ENCODE measurements around the gene LRMDA. TPM values are rescaled to one million over a fixed set of nuclear protein-coding genes. Genes with fewer than 3 reads are reported as not detected.

Gene LRMDA
- total RNA-seq, 1 experiment from 2014 or later, result not detected

GRCh38 chr10:75929630-75930161 is 498.3 kb downstream of the LRMDA start:
- intact Hi-C loops (cut with micrococcal nuclease; ENCODE audit: unreplicated experiment), result no loop called here
- POLR2A ChIA-PET (ENCODE audit: low non-redundant PET), result no interaction called here
- DNase-seq (ENCODE audit: low spot score), result no peak
- Histone ChIP-seq H3K27me3 (replicated peaks; ENCODE audit: insufficient read depth, low read depth, low read length, poor library complexity) (peaks cover 23% of the 10 kb centered on the region), H3K4me3 (ENCODE audit: low read depth, low read length, poor library complexity, severe bottlenecking) (no peak overlapping the region), H3K36me3 (ENCODE audit: insufficient read depth, low read length, poor library complexity, severe bottlenecking) (no peaks in the 10 kb centered on the region), H3K27ac (ENCODE audit: low read depth, low read length, poor library complexity, severe bottlenecking) (no peak overlapping the region), H3K4me1 (ENCODE audit: insufficient read depth, low read length, poor library complexity, severe bottlenecking) (no peaks in the 10 kb centered on the region), H3K9me3 (ENCODE audit: low read depth, low read length, poor library complexity, severe bottlenecking) (no peaks in the 10 kb centered on the region)
- no TSS peak for BruUV-seq (replicated peaks)
- CTCF ChIA-PET, result no interaction called here
- TF ChIP-seq CTCF (conservative IDR thresholded peaks at IDR 0.05; ENCODE audit: low read depth, low read length), result no peak
- no peak for TF ChIP-seq EZH2 (IDR thresholded peaks at IDR 0.05; ENCODE audit: borderline replicate concordance, low read depth, low read length, poor library complexity, severe bottlenecking)

GRCh38 chr10:75932921-75933320 is 501.5 kb downstream of the LRMDA start:
- no peaks in the 10 kb centered on the region for H3K4me1 ChIP-seq (ENCODE audit: insufficient read depth, low read length, poor library complexity, severe bottlenecking)
- H3K9me3 ChIP-seq (ENCODE audit: low read depth, low read length, poor library complexity, severe bottlenecking), result no peaks in the 10 kb centered on the region
- intact Hi-C loops (cut with micrococcal nuclease; ENCODE audit: unreplicated experiment), result no loop called here
- POLR2A ChIA-PET (ENCODE audit: low non-redundant PET), result no interaction called here
- peaks cover 23% of the 10 kb centered on the region for H3K27me3 ChIP-seq (replicated peaks; ENCODE audit: insufficient read depth, low read depth, low read length, poor library complexity)
- TF ChIP-seq EZH2 (IDR thresholded peaks at IDR 0.05; ENCODE audit: borderline replicate concordance, low read depth, low read length, poor library complexity, severe bottlenecking) (no peak), CTCF (conservative IDR thresholded peaks at IDR 0.05; ENCODE audit: low read depth, low read length) (no peak)
- BruUV-seq (replicated peaks), result no TSS peak
- no peak overlapping the region for H3K27ac ChIP-seq (ENCODE audit: low read depth, low read length, poor library complexity, severe bottlenecking)
- no peak for DNase-seq (ENCODE audit: low spot score)
- H3K36me3 ChIP-seq (ENCODE audit: insufficient read depth, low read length, poor library complexity, severe bottlenecking), result no peaks in the 10 kb centered on the region
- CTCF ChIA-PET, result no interaction called here
- H3K4me3 ChIP-seq (ENCODE audit: low read depth, low read length, poor library complexity, severe bottlenecking), result no peak overlapping the region

- TF ChIP-seq CTCF (conservative IDR thresholded peaks at IDR 0.05; ENCODE audit: low read depth, low read length) (no peak), EZH2 (IDR thresholded peaks at IDR 0.05; ENCODE audit: borderline replicate concordance, low read depth, low read length, poor library complexity, severe bottlenecking) (no peak)
- Histone ChIP-seq H3K9me3 (ENCODE audit: low read depth, low read length, poor library complexity, severe bottlenecking) (no peaks in the 10 kb centered on the region), H3K36me3 (ENCODE audit: insufficient read depth, low read length, poor library complexity, severe bottlenecking) (no peaks in the 10 kb centered on the region), H3K27me3 (replicated peaks; ENCODE audit: insufficient read depth, low read depth, low read length, poor library complexity) (peaks cover 23% of the 10 kb centered on the region), H3K4me1 (ENCODE audit: insufficient read depth, low read length, poor library complexity, severe bottlenecking) (no peaks in the 10 kb centered on the region), H3K27ac (ENCODE audit: low read depth, low read length, poor library complexity, severe bottlenecking) (no peak overlapping the region), H3K4me3 (ENCODE audit: low read depth, low read length, poor library complexity, severe bottlenecking) (no peak overlapping the region)
- ChIA-PET POLR2A (ENCODE audit: low non-redundant PET) (interaction anchor here (0.7 kb wide), 1 partner anchor 1751 kb away, joined by 4 read pairs; no protein-coding TSS in a partner anchor), CTCF (no interaction called here)
- DNase-seq (ENCODE audit: low spot score), result no peak
- no TSS peak for BruUV-seq (replicated peaks)
- intact Hi-C loops (cut with micrococcal nuclease; ENCODE audit: unreplicated experiment), result no loop called here
These were observed 503.8 kb downstream of the LRMDA start for GRCh38 chr10:75935240-75935639.
